Activated CD8-positive, alpha-beta memory T cell treated with anti-CD3 and anti-CD28 coated beads, Interleukin-2, amount 50 U/mL, for 24 hours (primary cell): Measurements from ENCODE around the gene METTL26.

Experiments used
- DNase-seq: peaks from one replicate; pipeline ENCODE4 v3.0.0-alpha.2; 2020; ENCODE audit errors: extremely low read depth

The METTL26 gene

DNA sequence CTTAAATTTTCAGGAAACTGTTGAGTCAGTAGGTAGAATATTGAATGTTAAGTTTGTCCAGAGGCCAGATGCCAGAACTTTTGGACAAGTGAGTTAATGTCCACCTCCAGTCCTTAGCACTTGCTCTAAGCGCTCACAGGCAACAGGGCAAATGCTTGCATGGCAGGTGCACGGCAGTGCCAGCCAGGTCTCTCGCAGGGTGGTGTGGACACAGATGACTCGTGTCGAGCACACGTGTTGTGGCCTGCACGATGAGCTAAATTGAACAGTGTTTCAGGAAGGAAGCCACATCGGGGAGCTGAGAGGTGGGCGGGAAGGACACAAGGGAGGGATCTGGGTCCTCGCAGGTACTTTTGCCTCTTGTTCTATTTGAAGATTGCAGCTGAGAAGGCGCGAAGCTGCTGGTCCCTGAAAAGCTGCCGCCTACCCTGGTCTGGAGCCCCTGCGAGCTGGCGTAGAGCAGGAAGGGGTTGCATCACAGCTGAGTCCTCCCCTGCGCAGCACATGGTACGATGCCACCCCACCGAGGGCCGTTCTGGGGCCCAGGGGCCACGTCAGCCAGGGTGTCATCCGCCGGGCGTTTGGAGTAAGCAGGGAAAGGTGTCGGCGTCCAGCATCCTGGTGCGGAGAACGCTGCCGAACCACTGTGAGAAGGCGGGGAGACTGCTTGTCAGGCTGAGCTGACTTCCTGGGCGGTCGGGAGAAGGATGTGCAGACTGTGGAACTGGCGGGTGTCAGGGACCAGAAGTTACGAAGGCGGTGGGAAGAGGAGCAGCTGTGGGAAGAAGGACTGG, 40.0 kb downstream of the METTL26 start:
- no peak for DNase-seq

DNA sequence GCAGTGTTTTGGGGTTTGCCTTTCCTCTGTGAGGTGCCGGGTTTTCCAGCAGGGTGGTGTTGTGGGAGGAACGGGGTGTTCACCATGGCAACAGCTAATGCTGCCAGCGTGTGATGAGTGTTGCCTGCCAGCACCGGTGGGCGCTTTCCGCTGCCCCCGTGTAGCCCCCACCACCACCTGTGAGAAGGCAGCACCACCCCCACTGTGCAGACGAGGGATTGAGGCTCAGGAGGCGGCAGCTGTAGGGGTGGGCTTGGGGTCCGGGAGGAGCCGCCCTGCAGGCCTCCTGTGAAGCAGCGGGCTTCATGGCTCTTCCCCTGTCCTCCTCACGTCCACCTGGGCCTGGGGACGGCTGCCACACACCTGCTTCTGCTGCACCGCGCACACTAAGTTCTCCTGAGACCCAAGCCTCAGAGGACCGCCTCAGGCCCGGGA, 41.0 kb downstream of the METTL26 start:
- DNase-seq: no peak

DNA sequence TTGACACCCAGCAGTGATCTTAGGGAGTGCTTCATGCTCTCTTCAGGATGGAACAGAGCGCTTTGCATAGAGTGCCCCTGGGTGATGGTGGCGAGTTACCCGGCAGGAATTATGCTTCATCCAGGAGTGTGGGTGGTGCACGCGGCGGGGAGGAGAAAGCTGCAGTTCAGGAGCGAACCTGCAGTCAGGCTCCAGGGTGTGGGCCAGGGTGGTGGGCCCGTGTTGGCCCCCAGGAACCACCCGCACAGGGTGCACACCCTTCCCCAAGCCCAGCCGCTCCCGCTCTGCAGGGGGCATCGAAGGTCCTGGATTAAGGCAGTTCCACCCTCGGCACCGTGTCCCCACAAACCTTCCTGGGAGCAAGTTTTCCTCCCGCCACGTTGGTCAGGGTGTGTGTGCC, 42.3 kb downstream of the METTL26 start:
- no peak for DNase-seq

DNA sequence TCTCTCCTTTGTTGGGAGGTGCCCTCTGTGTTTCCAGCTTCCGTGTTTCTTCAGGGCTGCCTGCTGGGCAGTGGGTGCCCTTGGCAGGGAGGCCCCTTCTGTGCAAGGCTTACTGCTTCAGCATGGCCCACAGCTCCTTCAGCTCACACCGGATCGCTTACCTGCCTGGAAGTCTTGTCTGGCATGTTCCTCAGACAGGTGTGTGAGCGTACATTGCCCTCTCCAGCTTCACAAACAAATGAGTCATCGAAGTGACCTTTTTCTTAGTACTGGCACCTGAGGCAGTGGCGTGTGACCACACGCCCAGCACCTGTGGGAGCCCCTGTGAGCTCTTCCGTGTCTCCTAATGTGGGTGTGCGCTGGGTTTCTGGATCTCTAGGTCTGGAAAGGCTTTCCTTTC, 42.7 kb downstream of the METTL26 start:
- DNase-seq: no peak

DNA sequence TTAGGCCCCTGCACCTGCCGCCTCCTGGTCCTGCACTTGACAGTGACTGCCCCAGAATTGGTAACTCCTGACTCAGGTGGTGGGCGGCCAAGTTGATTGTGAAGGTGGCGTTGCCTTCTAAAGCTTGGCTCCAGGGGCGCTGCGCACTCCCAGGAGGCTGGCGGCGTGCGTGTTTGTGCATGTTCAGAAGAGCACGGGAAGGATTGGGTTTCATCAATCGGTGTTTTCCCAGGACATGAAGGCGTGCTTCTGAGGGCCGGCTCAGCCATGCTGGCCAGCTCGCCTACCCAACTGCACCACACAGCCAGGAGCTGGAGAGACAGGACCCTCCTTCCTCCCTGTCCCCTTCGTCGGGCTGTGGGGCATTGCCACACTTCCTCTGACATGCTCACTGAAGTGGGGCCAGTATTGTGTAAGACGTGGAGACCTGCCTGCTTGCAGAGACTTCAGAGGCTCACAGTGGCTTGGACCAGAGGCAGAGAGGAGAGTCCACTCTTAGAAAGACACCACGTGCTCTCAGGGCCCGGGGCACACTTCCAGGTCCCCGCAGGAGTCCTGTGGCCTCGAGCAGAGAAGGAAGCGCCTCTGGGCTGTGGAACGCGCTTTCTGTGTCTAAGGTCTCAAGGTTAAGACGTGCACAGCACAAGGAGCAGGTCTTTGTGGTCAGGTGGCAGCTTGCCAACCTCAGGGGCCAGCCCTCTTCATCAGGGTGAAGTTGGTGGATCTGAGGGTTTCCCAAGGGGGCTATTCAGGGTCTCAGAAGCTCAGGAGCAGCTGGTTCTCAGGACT, 43.4 kb downstream of the METTL26 start:
- DNase-seq: no peak

DNA sequence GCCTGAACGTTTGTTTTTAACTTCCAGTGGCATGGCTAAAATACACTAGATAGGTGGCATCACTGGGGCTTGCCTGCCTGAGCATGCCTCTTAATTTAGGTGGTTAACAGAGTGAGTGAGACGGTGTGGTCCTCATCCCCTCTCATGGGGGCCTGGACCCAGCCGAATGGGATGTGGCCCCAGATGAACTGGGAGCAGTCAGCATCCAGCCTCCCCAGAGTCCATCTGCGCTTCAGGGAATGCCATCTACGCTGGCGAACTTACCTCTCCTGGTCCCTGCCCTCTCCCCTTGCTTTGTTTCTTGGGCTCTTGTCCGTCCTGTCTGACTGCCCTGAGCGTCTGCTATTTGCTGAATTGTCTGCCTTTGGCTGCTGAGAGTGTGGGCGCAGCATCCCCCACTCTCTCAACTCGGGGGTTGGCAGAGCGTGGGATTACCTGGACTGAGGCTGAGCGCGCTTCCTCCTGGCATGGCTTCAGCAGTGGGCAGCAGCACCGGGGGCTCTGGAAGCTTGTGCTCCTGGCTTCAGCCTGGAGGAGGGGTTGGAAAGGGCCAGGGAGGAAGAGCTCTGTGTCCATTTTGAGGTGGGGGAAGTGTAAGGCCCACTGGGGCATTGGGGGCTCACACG, 44.1 kb downstream of the METTL26 start:
- no peak for DNase-seq

DNA sequence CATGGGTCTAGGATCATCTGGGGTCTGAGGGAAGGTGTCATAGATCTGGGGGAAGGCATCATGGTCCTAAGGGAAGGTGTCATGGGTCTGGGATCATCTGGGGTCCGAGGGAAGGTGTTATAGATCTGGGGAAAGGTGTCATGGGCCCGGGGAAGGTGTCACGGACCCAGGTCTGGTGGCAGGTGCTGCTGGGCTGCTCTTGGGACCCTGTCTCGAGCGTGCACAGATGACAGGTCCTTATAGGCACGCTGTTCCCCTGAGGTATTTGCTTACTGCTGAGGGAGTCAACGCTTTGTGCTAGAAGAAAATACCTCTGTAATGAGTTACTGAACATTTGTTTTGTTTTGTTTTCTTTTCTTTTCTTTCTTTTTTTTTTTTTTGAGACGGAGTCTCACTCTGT, 44.9 kb downstream of the METTL26 start:
- DNase-seq: no peak

DNA sequence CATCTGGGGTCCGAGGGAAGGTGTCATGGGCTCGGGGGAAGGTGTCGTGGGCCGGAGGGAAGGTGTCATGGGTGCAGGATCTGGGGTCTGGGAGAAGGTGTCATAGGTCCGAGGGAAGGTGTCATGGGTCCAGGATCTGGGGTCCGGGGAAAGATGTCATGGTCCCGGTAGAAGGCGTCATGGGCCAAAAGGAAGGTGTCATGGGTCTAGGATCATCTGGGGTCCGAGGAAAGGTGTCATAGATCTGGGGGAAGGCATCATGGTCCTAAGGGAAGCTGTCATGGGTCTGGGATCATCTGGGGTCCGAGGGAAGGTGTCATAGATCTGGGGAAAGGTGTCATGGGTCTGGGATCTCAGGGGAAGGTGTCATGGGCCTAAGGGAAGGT, 45.3 kb downstream of the METTL26 start:
- DNase-seq: no peak

DNA sequence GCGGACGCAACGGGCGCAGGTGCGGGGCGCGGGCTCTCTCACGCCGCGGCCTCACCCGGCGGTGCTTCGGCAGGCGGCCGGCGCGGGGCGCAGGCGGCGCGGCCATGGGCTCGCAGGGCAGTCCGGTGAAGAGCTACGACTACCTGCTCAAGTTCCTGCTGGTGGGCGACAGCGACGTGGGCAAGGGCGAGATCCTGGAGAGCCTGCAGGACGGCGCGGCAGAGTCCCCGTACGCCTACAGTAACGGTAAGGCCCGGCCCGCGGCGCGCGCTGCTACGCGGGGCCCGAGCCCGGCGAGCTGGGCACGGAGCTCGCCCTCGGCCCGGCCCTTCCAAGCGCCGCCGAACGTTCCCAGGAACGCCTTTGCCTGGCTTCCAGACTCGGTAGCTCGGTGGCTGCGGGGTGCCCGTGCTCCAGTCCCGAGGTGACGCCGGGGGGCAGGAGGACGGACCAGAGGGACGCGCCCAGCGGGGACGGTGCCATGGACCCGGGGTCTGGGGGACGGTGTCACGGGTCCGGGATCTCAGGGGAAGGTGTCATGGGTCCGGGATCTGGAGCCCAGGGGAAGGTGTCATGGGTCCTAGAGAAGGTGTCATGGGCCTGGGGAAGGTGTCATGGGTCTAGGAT, 45.8 kb downstream of the METTL26 start:
- no peak for DNase-seq

DNA sequence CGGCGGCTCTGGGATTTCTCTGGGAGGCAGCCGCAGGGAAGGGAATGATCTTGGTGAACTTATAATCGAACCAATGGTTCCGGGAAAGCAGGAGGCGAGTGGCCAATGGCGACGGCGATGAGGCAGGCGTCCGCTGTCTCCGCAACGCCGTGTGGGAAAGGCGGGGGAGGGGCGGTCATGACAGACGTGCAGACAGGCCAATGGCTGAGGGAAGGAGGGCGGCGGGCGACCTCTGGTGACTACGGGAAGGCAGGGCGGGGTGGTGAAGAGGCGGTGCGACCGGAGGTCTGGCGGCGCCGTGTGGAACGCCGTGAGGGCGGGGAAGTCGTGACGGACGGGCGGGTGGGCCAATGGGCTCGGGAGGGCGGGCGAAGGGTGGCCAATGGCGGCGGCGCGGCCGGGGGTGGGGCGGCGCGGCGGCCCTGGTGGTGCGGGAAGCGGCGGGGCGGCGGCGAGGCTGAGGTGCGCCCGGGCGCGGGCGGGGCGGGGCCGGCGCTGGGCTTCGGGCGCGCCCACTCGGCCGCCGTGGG, 46.4 kb downstream of the METTL26 start, which contains the start of gene RAB40C:
Gene RAB40C, plus strand, starts transcription at position 409 of the 530 bp plus-strand sequence. CDS start 226 bp downstream, outside the sequence.
- DNase-seq: peak; percentile 98

DNA sequence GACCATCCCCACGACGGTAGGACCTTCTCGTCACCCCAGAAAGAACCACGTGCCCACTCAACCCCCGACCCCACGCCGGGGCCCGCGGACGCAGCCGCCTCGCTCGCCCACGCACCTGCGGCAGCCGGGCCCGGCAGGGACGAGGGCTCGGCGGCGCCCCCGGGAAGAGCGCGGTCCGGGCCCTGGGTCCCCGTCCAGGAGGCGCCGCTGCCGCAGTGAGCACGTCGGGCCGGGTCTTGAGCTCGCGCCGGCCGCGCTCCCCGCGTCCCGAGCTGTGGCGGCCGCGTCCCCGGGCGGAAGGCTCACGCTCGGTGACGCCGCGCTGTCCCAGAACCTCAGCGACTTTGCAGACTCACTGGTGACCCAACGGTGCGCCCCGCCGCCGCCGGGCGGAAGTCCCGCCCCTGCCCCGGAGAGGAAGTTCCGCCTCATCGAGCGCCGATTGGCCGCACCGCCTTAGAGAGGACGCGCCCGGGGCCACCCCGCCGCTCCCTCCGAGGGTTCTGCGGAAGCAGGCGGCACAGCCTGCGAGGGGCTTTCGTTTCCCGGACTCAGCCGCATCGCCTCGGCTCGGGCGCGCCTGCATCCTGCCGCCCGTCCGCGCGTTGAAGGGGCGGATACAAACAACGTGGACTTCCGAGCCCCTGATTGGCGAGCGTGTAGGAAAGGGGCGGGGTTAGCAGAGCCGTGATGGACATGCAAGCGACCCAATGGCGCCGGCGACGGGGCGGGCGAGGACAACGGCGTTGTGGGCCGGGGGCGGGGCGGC, 47.0 kb downstream of the METTL26 start:
- DNase-seq: peak; percentile 92

DNA sequence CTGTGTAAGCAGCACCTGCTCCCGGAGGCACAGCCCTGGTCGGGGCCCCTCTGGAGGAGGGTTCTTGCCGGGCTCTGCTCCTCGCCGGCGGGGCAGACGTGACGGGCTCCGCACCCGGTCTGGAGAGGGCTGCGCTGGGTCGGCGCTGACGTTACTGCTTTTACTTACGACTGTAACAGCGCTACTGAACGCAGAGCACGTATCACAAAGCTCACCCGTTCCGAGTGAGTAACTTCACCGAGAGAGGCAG, 47.5 kb downstream of the METTL26 start:
- DNase-seq: peak; percentile 30

DNA sequence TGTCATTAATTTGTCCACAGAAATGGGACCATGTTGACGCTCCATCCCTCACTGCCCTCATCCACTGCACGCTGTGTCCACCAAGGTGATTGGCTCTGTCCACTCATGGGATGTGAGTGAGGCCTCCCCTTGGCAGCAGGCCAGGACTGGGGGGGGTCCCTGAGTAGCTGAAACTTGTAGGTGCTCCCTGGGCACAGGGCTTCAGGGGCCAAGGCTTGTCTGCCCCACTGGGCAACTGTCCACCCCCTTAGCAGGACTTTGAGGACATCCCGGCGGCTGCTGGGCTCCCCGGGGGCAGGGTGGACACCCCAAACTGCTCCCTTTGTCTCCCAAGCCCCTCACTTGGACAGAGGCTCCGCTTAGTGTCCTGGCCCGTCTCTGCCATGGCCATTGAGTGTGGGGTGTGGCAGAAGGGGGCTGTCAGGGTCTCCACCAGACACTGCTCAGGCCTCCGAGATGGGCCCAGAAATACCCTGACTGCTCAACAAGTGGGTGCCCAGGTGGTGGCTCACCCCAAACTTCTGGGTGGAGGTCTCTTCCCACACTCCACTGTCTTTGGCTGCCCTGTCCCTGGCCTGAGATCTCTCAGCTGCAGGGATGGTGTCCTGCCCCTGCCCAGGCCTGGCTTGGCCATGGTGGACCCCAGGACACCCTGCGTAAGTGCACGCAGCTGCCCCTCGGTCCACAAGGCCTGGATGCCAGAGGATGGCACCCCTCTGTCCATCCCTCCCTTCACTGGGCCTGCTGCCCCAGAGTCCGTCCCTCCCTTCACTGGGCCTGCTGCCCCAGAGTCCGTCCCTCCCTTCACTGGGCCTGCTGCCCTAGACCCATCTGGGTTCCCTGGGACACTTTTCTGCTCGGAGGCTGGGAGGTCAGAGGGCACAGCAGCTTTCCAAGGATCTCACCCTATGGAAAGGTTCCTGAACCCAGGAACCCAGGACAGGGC, 49.2 kb downstream of the METTL26 start:
- DNase-seq: no peak

DNA sequence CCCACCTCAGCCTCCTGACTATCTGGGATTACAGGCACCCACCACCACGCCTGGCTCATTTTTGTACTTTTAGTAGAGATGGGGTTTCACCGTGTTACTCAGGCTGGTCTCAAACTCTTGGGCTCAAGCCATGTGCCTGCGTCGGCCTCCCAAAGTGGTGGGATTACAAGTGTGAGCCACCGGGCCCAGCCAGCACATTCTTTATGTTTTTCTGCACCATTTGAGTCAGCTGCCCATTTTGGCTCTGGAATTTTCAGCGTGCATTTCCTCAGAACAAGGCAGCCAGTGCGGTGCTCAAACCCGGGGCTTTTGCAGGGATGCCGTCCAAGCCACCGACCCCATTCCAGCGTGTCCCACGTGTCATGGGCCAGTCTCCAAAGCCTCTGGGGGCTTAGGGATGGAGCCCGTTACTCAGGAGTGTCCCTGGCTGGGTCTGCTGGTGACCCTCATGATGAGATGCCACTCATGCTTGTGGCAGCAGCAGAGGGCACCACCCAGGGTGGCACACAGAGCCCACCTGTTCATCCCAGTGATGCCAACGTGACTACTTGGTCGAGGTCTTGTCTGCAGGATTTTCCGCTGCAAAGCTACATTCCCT, 50.0 kb downstream of the METTL26 start:
- DNase-seq: no peak

DNA sequence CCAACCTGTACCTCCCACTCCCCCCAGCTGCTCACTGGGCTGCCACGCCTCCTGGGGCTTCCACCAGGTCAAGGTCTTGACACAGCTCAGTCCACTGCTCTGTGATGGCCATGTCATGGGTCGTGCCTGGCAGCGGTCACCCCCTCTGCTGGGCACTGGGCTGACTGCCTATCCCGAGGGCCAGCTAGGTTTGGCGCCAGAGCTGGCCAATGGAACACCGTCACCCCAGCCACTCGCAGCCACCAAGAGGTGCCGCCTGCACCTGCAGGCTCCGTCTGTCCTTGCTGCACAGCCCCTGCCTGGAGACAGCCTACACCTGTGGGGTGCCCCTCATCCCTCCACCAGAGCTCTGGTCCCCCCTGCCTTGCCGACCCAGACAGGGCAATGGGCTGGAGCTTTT, 50.8 kb downstream of the METTL26 start:
- DNase-seq: no peak
